G401.6 (cell line): Measurements from ENCODE around the gene TNS3.

Experiments
- FAIRE-seq: peaks from 2 replicates; lab custom pipeline; 2012; peaks lifted over from hg19 to GRCh38; lab: Jason Lieb, UNC

TNS3 gene

GRCh38 chr7:47504551-47505311, 77.2 kb downstream of the TNS3 start:
- no peak for FAIRE-seq

GRCh38 chr7:47503281-47503680, 78.6 kb downstream of the TNS3 start:
- FAIRE-seq = no peak

GRCh38 chr7:47502240-47502877, 79.6 kb downstream of the TNS3 start:
- no peak for FAIRE-seq

GRCh38 chr7:47501406-47501805, 80.5 kb downstream of the TNS3 start:
- no peak for FAIRE-seq

GRCh38 chr7:47500103-47500563, 81.8 kb downstream of the TNS3 start:
- FAIRE-seq = no peak

- FAIRE-seq = no peak
Observed at GRCh38 chr7:47498229-47499056, 83.5 kb downstream of the TNS3 start.

GRCh38 chr7:47497367-47498096, 84.4 kb downstream of the TNS3 start:
- no peak for FAIRE-seq

- FAIRE-seq = no peak
Observed at GRCh38 chr7:47496666-47497065, 85.2 kb downstream of the TNS3 start.

- FAIRE-seq = no peak
Observed at GRCh38 chr7:47496056-47496665, 85.8 kb downstream of the TNS3 start.

GRCh38 chr7:47493976-47494911, 87.7 kb downstream of the TNS3 start:
- FAIRE-seq = no peak

- no peak for FAIRE-seq
Observed at GRCh38 chr7:47492716-47493325, 89.1 kb downstream of the TNS3 start.

- no peak for FAIRE-seq
Observed at GRCh38 chr7:47490501-47491265, 91.2 kb downstream of the TNS3 start.

- FAIRE-seq = no peak
Observed at GRCh38 chr7:47489624-47490023, 92.3 kb downstream of the TNS3 start.

GRCh38 chr7:47488969-47489342, 93.0 kb downstream of the TNS3 start:
- no peak for FAIRE-seq

- no peak for FAIRE-seq
Observed at GRCh38 chr7:47488201-47488968, 93.5 kb downstream of the TNS3 start.

GRCh38 chr7:47485640-47486435, 96.1 kb downstream of the TNS3 start:
- no peak for FAIRE-seq

- no peak for FAIRE-seq
Observed at GRCh38 chr7:47484923-47485639, 96.8 kb downstream of the TNS3 start.
